Fibroblast of the conjunctiva (primary cell): ENCODE data around the gene CELF4.
"Not testable (repeated sequence)": the region's sequence is repeated elsewhere in the genome, so short reads cannot be mapped to it uniquely, and the experiment has no call there.

Experiments used
- DNase-seq: peaks from one replicate; pipeline ENCODE4 v3.0.0-alpha.2; 2010; ENCODE audit warnings: low read depth

CELF4 gene

GRCh38 chr18:37465958-37466357 is 99.6 kb downstream of the CELF4 start:
- no peak for DNase-seq

- no peak for DNase-seq
Measured at GRCh38 chr18:37464257-37464656, 101.3 kb downstream of the CELF4 start.

- DNase-seq: not testable (repeated sequence)
Measured at GRCh38 chr18:37461329-37461728, 104.3 kb downstream of the CELF4 start.

GRCh38 chr18:37460604-37461003 is 105.0 kb downstream of the CELF4 start:
- no peak for DNase-seq

- DNase-seq: no peak
Measured at GRCh38 chr18:37458697-37459096, 106.9 kb downstream of the CELF4 start.

- DNase-seq: no peak
Measured at GRCh38 chr18:37457753-37458152, 107.8 kb downstream of the CELF4 start.

GRCh38 chr18:37457341-37457740 is 108.3 kb downstream of the CELF4 start:
- no peak for DNase-seq

GRCh38 chr18:37456873-37457272 is 108.7 kb downstream of the CELF4 start:
- DNase-seq: no peak

- no peak for DNase-seq
Measured at GRCh38 chr18:37456395-37456794, 109.2 kb downstream of the CELF4 start.

- DNase-seq: no peak
Measured at GRCh38 chr18:37453752-37454151, 111.8 kb downstream of the CELF4 start.

- DNase-seq: no peak
Measured at GRCh38 chr18:37452682-37453385, 112.8 kb downstream of the CELF4 start.

GRCh38 chr18:37452015-37452414 is 113.6 kb downstream of the CELF4 start:
- DNase-seq: no peak

GRCh38 chr18:37451239-37451825 is 114.3 kb downstream of the CELF4 start:
- DNase-seq: no peak

- no peak for DNase-seq
Measured at GRCh38 chr18:37450434-37451132, 115.0 kb downstream of the CELF4 start.

- no peak for DNase-seq
Measured at GRCh38 chr18:37449618-37450017, 116.0 kb downstream of the CELF4 start.

- no peak for DNase-seq
Measured at GRCh38 chr18:37448946-37449345, 116.7 kb downstream of the CELF4 start.

GRCh38 chr18:37447962-37448888 is 117.4 kb downstream of the CELF4 start:
- no peak for DNase-seq

GRCh38 chr18:37445836-37446235 is 119.8 kb downstream of the CELF4 start:
- no peak for DNase-seq

GRCh38 chr18:37445368-37445767 is 120.2 kb downstream of the CELF4 start:
- DNase-seq: no peak

- no peak for DNase-seq
Measured at GRCh38 chr18:37443325-37444055, 122.1 kb downstream of the CELF4 start.

GRCh38 chr18:37442477-37442876 is 123.1 kb downstream of the CELF4 start:
- DNase-seq: no peak

- no peak for DNase-seq
Measured at GRCh38 chr18:37441821-37442220, 123.8 kb downstream of the CELF4 start.
